GM18909 (cell line): Measurements from ENCODE around the gene SGPP1.
"Not testable (repeated sequence)": the region's sequence is repeated elsewhere in the genome, so short reads cannot be mapped to it uniquely, and the experiment has no call there.

Source experiments
- ATAC-seq: cut with Tn5 transposase; IDR thresholded peaks from one replicate; pipeline ENCODE4 v1.9.1; 2021; ENCODE audit warnings: mild to moderate bottlenecking; ENCODE audit not compliant: unreplicated experiment, poor library complexity

SGPP1 gene

DNA sequence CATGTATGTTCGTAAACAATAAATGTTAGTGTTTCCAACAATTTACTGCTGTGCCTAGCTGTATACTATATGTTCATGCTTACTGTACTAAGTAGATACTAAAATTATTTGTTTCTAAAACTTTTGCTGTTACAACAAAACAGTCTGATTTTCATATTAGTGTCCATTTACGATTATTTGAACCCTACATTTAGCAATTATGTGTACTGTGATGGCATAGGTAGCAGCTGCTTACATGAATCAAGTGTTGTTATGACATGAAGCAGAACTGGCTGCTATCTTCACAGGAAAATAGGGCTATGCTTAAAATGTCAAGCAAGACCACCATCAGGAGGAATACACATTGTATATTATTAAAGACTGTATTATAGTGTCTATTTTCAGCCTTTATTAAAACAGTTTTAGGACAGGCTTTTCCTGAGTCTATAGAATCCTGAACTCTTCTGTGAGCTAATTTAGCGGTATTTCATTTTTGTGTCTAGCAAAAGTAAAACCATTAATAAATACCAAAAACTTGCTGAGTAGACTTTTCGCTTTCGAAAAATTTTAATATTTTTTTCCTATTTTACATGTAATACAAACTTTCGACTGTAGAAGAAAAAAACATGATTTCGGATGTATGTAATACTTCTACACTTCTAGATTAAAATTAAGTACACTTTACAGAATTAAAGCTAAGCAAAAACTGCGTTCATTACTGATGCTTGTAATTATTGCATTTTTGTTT is 85.0 kb downstream of the SGPP1 start:
- ATAC-seq, result no peak

GRCh38 chr14:63642229-63642611 is 85.6 kb downstream of the SGPP1 start:
- ATAC-seq, result peak; percentile 65

DNA sequence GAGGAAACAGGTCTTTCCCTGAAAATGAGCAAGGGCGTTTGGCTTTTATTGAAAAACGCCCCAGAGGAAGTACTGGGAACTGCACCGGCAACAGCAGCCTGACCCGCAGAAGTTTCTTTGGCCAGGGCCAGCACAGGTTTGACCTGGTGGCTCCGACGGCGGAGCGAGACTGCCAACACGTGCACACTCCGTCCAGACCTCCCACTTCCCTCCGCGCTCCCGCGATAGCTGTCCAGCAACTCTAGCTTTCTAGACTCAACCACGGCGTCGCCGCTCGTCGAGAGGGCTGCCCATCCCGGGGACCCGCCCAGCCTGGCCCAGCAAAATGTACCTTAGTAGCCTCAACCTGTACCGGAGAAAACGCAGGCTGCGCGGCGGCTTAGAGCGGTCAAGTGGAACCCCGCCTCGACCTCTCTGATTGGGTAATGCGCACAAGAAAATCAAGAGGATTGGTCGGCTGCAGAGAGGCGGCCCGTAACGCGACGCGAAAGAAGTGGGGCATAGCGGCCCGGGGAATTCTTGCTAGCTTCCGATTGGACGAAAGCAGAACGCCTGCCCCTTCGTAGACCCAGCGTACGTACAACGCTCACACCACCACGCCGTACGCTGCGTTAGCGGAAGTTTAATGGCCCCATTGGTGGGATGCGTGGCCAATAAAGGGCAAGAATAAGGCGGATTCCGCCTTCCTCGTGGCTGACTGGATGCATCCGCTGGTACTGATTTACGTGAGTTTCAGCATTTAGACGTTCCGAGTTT is 86.2 kb downstream of the SGPP1 start, which contains the start of gene WDR89:
WDR89 (minus strand) TSS at position 399 of the 756 bp plus-strand sequence. CDS start 41,929 bp downstream, outside the sequence.
- peak; percentile 86 for ATAC-seq

DNA sequence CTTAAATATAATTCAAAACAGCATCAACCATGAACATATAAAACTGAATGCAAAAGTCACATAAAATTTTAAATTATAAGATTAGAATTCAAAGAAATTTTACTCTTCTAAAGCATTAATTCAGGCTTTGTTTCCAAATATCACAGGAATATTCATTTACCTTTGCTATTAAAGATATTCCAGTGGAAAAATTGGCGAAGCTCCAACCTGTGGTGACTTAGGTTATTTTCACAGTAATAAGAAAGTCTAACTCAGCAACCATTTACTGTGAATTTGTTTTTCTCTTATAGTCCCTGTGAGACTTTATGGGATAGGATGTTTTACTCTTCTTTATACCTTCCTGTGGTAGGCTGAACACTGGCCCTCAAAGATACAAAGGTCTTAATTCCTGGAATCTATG is 89.4 kb downstream of the SGPP1 start:
- ATAC-seq, result no peak

- not testable (repeated sequence) for ATAC-seq
These were observed 91.7 kb downstream of the SGPP1 start for GRCh38 chr14:63636094-63636635.
